NCI-H2171 (cell line): ENCODE data around the gene GEMIN4.

ENCODE experiments used
- DNase-seq: peaks from one replicate; lab custom pipeline; 2025; lab: John Stamatoyannopoulos, UW

Gene GEMIN4

GRCh38 chr17:740240-741017 lies 11.6 kb downstream of the GEMIN4 start:
- no peak for DNase-seq

DNA sequence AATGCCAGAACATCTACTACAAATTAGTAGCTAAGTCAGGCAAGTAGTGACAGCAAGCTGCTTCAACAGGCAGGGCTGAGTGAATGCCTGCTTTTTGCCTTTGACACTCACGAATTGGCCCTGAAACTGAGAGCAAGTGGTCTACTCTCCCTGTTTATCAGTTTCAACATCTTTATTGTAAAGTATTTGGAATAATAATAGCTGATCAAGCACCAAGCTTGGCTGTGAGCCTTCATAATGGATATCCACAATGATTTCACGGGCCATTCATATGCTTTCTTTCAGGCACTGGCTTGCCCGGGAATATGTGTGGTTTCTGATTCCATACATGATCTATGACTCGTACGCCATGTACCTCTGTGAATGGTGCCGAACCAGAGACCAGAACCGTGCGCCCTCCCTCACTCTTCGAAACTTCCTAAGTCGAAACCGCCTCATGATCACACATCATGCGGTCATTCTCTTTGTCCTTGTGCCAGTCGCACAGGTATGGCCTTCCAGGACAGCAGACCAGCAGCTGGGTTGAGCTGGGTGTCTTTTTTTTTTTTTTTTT lies 14.4 kb downstream of the GEMIN4 start:
- no peak for DNase-seq

DNA sequence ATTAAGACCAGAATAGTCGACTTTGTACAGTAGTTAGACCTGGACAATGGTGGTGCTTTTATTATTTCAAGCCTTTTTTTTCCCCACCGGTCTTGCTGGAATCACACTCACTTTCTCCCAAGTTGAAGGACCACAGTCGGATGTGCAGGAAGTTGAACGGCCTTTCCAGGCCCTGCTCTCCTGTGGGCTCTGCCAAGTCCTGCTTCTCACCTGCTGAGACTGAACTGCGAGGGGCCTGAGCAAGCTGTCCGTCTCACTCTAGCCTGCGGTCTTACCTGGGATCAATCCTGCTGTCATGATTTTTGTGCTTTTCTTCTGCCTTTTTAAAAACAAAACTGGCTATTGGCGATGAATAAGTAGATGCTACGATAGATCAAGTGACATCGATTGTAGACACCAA lies 18.3 kb downstream of the GEMIN4 start:
- DNase-seq, result no peak

DNA sequence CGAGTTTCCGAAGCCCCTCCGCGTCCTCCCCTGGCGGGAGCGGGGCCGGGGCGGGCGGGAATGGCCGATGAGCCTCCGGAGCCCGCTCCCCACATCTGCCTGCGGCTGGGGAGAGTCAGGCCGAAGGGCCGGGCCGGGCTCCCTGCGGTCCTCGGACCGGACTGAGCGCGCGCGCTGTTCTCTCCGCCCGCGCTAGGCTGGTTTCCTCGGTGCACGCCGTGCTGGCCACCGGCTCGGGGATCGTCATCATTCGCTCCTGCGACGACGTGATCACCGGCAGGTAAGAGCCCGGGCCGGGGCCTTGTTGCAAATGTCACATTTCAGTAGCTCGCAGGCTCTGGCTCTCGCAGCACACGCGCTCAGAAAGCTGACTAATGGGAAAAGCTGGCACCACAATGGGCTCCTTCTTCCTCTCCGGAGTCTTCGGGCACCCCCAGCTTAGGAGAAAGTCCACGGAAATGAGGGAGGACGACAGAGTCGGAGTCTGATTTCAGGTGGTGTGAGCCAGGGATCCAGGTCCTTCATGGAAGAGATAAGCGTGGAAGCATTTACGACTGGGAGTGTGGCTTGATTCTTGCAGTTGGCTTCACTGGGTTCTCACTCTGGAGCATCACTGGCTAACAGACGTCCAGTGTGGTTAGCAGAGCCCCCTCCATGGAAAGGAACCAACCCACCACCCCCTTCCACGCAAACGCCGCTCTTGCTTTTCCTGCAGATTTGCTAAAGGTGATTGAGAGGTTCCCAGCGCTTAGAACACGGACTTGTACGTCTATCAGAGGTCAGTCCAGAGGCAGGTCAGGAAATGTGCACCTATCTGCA lies 19.0 kb downstream of the GEMIN4 start:
- DNase-seq, result peak; percentile 20

DNA sequence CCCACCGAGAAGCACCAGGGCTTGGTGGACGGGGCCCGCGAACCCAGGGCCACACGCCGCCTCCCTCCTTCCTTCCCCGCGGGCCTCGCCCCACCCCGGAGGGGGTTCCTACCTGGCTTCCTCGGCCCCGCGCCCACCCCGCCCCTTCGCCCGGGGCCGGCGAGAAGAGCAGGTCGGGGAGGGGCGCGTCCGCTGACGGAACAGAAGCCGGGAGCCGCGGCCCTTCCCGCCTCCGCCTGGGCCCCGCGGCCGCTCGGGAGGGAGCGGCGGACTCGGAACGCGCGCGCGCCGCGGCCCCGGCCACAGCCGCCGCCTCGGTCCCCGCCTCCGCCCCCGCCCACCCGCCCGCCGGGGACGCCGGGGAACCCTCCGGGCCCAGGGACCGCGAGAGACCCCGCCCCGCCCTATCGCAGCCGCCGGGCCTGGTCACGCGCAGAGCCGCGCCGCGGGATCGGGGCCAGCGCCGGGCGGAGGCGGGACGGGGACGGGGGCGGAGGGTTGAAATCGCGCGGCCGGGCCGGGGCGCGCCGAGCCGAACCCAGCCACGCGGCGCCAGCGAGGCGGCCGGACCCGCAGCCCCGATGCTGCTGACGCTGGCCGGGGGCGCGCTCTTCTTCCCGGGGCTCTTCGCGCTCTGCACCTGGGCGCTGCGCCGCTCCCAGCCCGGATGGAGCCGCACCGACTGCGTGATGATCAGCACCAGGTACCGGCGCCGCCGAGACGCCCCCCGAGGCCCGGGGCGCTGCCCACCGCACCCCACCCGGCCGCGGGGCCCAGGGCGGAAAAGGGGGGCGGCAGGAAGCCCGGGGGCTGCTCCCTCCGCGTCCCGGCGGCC lies 19.8 kb downstream of the GEMIN4 start, which contains the start of gene TLCD3A:
TSS of gene TLCD3A (plus strand) at position 530 of the 835 bp plus-strand sequence. CDS start at position 582, 52 bp downstream.
- peak; percentile 52 for DNase-seq

DNA sequence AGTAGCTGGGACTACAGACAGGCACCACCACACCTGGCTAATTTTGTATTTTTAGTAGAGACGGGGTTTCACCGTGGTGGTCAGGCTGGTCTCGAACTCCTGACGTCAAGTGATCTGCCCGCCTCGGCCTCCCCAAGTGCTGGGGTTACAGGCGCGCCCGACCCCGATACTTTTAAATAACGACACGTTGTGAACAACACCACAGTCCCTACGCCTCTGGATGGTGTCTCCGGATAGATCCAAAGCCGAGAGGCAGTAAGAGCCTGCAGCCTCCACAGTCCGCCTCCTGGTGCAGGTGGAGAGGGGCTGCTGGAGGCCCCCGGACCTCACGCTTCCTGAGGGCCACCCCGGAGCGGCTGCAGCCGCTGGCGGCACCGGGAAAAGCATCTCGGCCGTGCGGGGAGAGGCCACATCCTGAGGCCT lies 20.4 kb downstream of the GEMIN4 start:
- no peak for DNase-seq

DNA sequence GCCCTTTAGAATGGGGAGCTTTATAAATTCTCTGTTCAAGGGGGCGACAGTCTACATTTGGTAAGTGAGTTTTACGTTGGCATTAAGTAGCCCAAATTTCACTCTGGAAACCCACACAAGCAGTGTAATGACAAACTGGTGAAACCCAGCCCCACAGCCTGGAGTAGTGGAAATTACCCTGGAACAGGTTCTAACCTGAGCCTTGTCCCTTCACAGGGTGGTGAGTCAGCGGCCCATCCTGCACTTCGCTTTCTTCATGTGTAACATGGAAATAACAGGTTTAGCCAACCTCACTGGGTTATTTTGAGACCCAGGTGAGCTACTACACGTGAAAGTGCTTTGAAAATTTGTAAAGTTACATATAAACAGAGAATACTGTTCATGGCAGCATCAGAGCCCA lies 23.2 kb downstream of the GEMIN4 start:
- DNase-seq, result no peak

GRCh38 chr17:726271-726919 lies 25.7 kb downstream of the GEMIN4 start:
- no peak for DNase-seq

- no peak for DNase-seq
Measured at GRCh38 chr17:725746-726145, 26.3 kb downstream of the GEMIN4 start.

GRCh38 chr17:725084-725483 lies 27.0 kb downstream of the GEMIN4 start:
- DNase-seq, result no peak

- DNase-seq, result no peak
Measured at GRCh38 chr17:721540-721937, 30.5 kb downstream of the GEMIN4 start.

- DNase-seq, result no peak
Measured at GRCh38 chr17:720706-721539, 31.1 kb downstream of the GEMIN4 start.

DNA sequence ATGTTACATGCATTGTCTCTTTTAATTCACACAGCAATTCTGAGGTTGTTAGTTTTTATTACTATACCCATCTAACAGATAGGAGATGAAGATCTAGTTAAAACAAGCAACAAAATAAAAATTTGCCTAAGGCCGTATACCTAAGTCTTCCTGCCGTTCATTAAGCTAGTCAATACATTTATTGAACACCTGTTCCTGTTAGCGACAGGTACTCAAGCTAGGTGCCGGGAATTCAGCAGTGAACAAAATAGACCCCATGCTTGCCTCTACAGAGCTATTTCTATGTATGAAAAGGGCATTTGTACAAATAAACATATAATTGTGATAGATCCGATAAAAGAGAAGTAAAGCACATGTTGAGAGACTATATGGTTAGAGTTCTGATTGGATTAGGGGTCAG lies 34.0 kb downstream of the GEMIN4 start:
- DNase-seq, result no peak

- no peak for DNase-seq
Measured at GRCh38 chr17:708132-708531, 43.9 kb downstream of the GEMIN4 start.

DNA sequence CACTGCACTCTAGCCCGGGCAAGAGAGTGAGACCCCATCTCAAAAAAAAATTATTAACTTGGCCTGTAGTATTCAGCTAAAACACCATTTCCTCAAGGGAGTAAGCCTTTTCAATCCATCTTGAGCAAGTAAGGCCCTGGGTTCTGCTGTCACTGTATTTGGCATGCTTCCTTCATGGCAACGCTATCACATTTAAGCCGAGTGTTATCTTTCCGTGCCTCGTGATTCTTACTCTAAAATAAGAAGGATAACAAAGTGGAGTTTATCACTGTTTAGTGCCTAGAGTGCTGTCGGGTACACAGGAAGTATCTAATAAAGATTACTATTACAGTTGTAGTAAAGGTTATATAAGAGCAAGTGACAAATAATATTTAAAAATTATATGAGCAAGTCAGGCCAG lies 46.2 kb downstream of the GEMIN4 start:
- DNase-seq, result no peak

DNA sequence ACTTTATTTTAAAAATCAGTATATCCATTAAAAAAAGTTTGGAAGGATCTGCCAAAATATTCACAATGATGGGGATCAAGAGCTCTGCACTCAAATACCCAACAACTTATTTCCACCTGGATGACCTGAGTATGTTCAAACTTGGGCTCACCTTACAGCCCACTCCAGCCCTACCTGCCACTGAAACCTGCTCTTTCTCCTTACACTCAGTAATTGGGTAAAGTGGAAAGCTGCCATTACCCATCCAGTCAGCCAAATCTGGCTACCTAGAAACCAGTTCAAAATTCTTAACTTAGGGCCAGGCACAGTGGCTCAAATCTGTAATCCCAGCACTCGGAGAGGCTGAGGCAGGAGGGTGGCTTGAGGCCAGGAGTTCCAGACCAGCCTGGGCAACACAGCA lies 47.1 kb downstream of the GEMIN4 start:
- no peak for DNase-seq

GRCh38 chr17:704111-704864 lies 47.8 kb downstream of the GEMIN4 start:
- DNase-seq, result no peak

GRCh38 chr17:703081-703875 lies 48.8 kb downstream of the GEMIN4 start:
- no peak for DNase-seq

DNA sequence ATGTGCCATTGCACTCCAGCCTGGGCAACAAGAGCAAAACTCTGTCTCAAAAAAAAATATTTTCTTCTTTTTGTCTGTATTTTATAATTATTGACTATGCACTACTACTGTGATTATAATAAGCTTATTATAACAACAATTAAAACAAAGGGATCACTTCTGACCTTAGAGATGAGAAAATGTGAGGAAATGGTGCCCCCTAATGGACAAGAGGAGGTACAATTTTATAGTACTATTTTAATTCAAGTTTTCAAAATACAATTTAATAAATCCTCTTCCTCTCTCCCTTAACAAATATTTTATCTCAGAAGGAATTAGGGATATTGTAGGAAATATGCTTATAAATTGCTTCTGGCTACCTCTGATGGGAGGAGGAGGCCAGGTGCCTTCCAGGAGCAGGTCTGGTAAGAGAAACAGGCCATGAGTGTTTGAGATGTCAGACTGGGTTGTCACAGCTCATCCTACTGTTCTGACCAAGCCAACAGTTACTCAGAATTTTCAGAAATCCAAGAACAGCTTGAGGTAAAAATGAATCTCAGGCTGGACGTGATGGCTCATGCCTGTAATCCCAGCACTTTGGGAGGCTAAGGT lies 51.5 kb downstream of the GEMIN4 start:
- no peak for DNase-seq
